PC-3 (cell line): Measurements from ENCODE around the gene YPEL3. TPM values are rescaled to one million over a fixed set of nuclear protein-coding genes. Genes with fewer than 3 reads are reported as not detected.

Source experiments
- ATAC-seq: fragments of 200-7000 bp; cut with Tn5 transposase; 2 replicates; pipeline ENCODE4 v1.9.1; 2020; ENCODE audit warnings: mild to moderate bottlenecking, moderate library complexity
- BruUV-seq: library from RNA; stranded (reverse); fragments of 400-500 nt; replicated peaks from 2 replicates; lab custom pipeline; 2021; lab: Mats Ljungman, UMichigan
- CTCF ChIA-PET: fragments of 300-600 bp; sonication (Branson Sonifier 250); formaldehyde crosslinking; loops from one replicate; lab custom pipeline; 2022; ENCODE audit warnings: antibody characterized with exemption; lab: Charles Lee
- POLR2A ChIA-PET: fragments of 300-600 bp; sonication (Branson Sonifier 250); formaldehyde crosslinking; loops from one replicate; lab custom pipeline; 2022; ENCODE audit warnings: antibody characterized with exemption; ENCODE audit not compliant: unreplicated experiment; lab: Charles Lee
- DNase-seq: peaks from one replicate; pipeline ENCODE4 v3.0.0-alpha.2; 2015
- H2AFZ ChIP-seq: fragments of 300-600 bp; sonication (generic); 2 replicates; pipeline ENCODE4 v1.6.0; 2016; ENCODE audit warnings: antibody characterized with exemption, low read length
- H3F3A ChIP-seq: fragments of 300-600 bp; sonication (generic); one replicate; pipeline ENCODE4 v1.6.0; 2017; ENCODE audit warnings: antibody characterized with exemption, low read length, control low read depth, mild to moderate bottlenecking; ENCODE audit not compliant: unreplicated experiment
- H3K27ac ChIP-seq: fragments of 300-600 bp; sonication (generic); 2 replicates; pipeline ENCODE4 v1.5.1; 2016; ENCODE audit warnings: mild to moderate bottlenecking, low read length
- H3K27me3 ChIP-seq: fragments of 300-600 bp; sonication (generic); 2 replicates; pipeline ENCODE4 v1.6.1; 2016; ENCODE audit warnings: low read length, mixed read lengths
- H3K36me3 ChIP-seq: fragments of 300-600 bp; sonication (generic); 2 replicates; pipeline ENCODE4 v1.6.1; 2016; ENCODE audit warnings: low read depth, mixed run types, low read length, mixed read lengths
- H3K4me1 ChIP-seq: fragments of 300-600 bp; sonication (generic); 2 replicates; pipeline ENCODE4 v1.5.1; 2016; ENCODE audit warnings: low read length; ENCODE audit not compliant: insufficient read depth
- H3K4me2 ChIP-seq: fragments of 300-600 bp; sonication (generic); 2 replicates; pipeline ENCODE4 v1.6.0; 2016; ENCODE audit warnings: low read length
- H3K4me3 ChIP-seq: fragments of 300-600 bp; sonication (generic); 2 replicates; pipeline ENCODE4 v1.5.1; 2016; ENCODE audit warnings: mild to moderate bottlenecking, low read length, mixed read lengths
- H3K79me2 ChIP-seq: fragments of 300-600 bp; sonication (generic); 2 replicates; pipeline ENCODE4 v1.6.1; 2017; ENCODE audit warnings: low read length, mixed read lengths
- H3K9ac ChIP-seq: fragments of 300-600 bp; sonication (generic); 2 replicates; pipeline ENCODE4 v1.6.0; 2016; ENCODE audit warnings: mild to moderate bottlenecking, low read length
- H3K9me2 ChIP-seq: fragments of 300-600 bp; sonication (generic); replicated peaks from 2 replicates; pipeline ENCODE4 v1.6.1; 2016; ENCODE audit warnings: mixed run types, low read length, mixed read lengths
- H3K9me3 ChIP-seq: fragments of 300-600 bp; sonication (generic); 2 replicates; pipeline ENCODE4 v1.6.1; 2016; ENCODE audit warnings: low read length, mixed read lengths
- H4K20me1 ChIP-seq: fragments of 300-600 bp; sonication (generic); 2 replicates; pipeline ENCODE4 v1.6.1; 2016; ENCODE audit warnings: low read length, mixed read lengths
- EZH2 ChIP-seq: fragments of 300-600 bp; sonication (generic); IDR thresholded peaks from one replicate; pipeline ENCODE4 v1.6.1; 2017; ENCODE audit warnings: antibody characterized with exemption, mild to moderate bottlenecking, low read length; ENCODE audit not compliant: unreplicated experiment
- EZH2phosphoT487 ChIP-seq: fragments of 300-600 bp; sonication (generic); IDR thresholded peaks from 2 replicates; pipeline ENCODE4 v1.6.1; 2018; ENCODE audit warnings: mild to moderate bottlenecking, antibody characterized with exemption, low read length, borderline replicate concordance
- intact Hi-C: fragments of 100-400 bp; cut with micrococcal nuclease; formaldehyde crosslinking; loops from 2 replicates; pipeline ENCODE4 v1.9.0; 2023
- total RNA-seq: library from RNA; depleted of rRNA; stranded (reverse); fragments of >200 nt; gene quantifications from 2 replicates; pipeline ENCODE4 v1.2.3, GENCODE V29; 2014
- TF ChIP-seq, protein P1 (sequence below): fragments of 300-600 bp; sonication (generic); conservative IDR thresholded peaks from 2 replicates; pipeline ENCODE4 v1.5.1; 2017; ENCODE audit warnings: antibody characterized with exemption, low read depth, mild to moderate bottlenecking, low read length

The YPEL3 gene
- total RNA-seq, 1 experiment from 2014 or later: 7.7 TPM

- H3K36me3 ChIP-seq: peaks cover 28% of the 10 kb centered on the region
- H3K27me3 ChIP-seq: no peaks in the 10 kb centered on the region
- H2AFZ ChIP-seq: peak overlapping the region; percentile 82; the same call in 1 of the 2 replicates
- DNase-seq: peak; percentile 47
- intact Hi-C loops: no loop called here
- peak overlapping the region; percentile 99 for H3K4me3 ChIP-seq
- H3K9ac ChIP-seq: peak overlapping the region; percentile 90
- peak; percentile 19 for ATAC-seq
- peaks cover 30% of the 10 kb centered on the region for H4K20me1 ChIP-seq
- ChIA-PET POLR2A (no interaction called here), CTCF (interaction anchor here (0.8 kb wide), 1 partner anchor 366 kb away, joined by 3 read pairs; the partner anchor contains the start of gene DCTPP1)
- no peaks in the 10 kb centered on the region for H3K9me3 ChIP-seq
- peak overlapping the region; percentile 88 for H3K4me2 ChIP-seq
- H3F3A ChIP-seq: no peaks in the 10 kb centered on the region
- H3K79me2 ChIP-seq: peaks cover 54% of the 10 kb centered on the region
- no peaks in the 10 kb centered on the region for H3K9me2 ChIP-seq
- peak overlapping the region; percentile 97 for H3K27ac ChIP-seq
- no peak for TF ChIP-seq EZH2
- TF ChIP-seq, protein P1, sequence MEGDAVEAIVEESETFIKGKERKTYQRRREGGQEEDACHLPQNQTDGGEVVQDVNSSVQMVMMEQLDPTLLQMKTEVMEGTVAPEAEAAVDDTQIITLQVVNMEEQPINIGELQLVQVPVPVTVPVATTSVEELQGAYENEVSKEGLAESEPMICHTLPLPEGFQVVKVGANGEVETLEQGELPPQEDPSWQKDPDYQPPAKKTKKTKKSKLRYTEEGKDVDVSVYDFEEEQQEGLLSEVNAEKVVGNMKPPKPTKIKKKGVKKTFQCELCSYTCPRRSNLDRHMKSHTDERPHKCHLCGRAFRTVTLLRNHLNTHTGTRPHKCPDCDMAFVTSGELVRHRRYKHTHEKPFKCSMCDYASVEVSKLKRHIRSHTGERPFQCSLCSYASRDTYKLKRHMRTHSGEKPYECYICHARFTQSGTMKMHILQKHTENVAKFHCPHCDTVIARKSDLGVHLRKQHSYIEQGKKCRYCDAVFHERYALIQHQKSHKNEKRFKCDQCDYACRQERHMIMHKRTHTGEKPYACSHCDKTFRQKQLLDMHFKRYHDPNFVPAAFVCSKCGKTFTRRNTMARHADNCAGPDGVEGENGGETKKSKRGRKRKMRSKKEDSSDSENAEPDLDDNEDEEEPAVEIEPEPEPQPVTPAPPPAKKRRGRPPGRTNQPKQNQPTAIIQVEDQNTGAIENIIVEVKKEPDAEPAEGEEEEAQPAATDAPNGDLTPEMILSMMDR: peak; percentile 38
- peaks cover 28% of the 10 kb centered on the region for H3K4me1 ChIP-seq
- BruUV-seq: no TSS peak
These were observed 31.9 kb downstream of the YPEL3 start for GRCh38 chr16:30063893-30064728.

- Histone ChIP-seq H3K27ac (peak overlapping the region; percentile 97; the same call in 1 of the 2 replicates), H3K79me2 (peaks cover 47% of the 10 kb centered on the region), H3K9me2 (no peaks in the 10 kb centered on the region), H3K4me2 (peak overlapping the region; percentile 88), H3K36me3 (peaks cover 21% of the 10 kb centered on the region), H2AFZ (no peak overlapping the region), H3K27me3 (no peaks in the 10 kb centered on the region), H3K4me3 (peak overlapping the region; percentile 99), H3F3A (no peaks in the 10 kb centered on the region), H4K20me1 (peaks cover 23% of the 10 kb centered on the region), H3K9ac (peak overlapping the region; percentile 90), H3K4me1 (peaks cover 24% of the 10 kb centered on the region), H3K9me3 (no peaks in the 10 kb centered on the region)
- ATAC-seq (no peak), DNase-seq (no peak)
- intact Hi-C loops: no loop called here
- ChIA-PET CTCF (no interaction called here), POLR2A (no interaction called here)
- BruUV-seq: no TSS peak
- TF ChIP-seq EZH2phosphoT487 (no peak), EZH2 (no peak)
- TF ChIP-seq, protein P1: no peak
These were observed 32.6 kb downstream of the YPEL3 start for GRCh38 chr16:30063278-30063892.
